Stimulated activated CD4-positive, alpha-beta T cell treated with anti-CD3 and anti-CD28 coated beads, Interleukin-2, amount 100 ng/mL, for 48 hours (primary cell): ENCODE results near the gene SPPL2C.

ENCODE experiments used
- DNase-seq, 2 donors: peaks; one replicate each; pipeline ENCODE4 v3.0.0-alpha.2; 2020

The SPPL2C gene

DNA sequence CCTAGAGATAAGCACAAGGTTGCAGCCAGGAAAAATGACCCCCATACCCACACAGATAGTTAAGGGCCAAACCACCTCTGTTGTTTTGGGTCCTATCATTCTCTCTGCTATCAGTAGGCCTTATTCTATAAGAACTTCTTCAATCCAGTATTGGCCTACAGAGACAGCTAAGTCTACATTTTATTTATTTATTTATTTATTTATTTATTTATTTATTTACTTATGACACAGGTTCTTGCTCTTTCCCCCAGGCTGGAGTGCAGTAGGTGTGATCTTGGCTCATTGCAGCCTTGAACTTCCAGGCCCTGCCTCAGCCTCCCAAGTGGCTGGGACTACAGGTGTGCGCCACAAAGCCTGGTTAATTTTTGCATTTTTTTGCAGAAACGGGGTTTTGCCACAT, 42.2 kb downstream of the SPPL2C start:
- no peak for DNase-seq

DNA sequence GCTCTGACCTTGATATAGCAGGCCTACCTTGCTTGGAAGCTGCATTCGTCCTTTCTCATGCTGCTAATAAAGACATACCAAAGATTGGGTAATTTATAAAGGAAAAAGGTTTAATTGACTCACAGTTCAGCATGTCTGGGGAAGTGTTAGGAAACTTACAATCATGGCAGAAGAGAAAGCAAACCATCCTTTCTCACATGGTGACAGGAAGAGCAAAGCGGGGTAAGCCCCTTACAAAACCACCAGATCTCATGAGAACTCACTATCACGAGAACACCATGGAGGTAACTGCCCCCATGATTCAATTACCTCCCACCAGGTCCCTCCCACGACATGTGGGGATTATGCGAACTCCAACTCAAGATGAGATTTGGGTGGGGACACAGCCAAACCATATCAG, 43.7 kb downstream of the SPPL2C start:
- DNase-seq, result no peak

DNA sequence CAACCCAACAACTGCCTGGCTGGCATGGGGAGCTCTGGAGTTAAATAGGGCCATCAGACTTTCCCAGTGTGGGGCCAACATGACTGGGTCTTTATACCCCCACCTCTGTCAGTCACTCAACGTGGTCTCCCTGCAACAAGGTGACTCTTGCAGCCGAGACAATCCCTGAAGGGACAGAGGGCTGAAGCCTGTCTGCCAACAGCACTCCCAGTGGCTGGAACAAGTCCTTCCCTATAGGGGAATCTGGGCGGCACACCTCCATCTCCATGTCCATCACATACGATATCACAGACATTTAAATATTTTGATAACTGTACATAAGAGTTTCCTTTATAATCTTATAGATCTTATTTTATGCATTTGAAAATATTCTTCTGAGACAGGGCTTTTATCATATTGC, 44.9 kb downstream of the SPPL2C start:
- no peak for DNase-seq

DNA sequence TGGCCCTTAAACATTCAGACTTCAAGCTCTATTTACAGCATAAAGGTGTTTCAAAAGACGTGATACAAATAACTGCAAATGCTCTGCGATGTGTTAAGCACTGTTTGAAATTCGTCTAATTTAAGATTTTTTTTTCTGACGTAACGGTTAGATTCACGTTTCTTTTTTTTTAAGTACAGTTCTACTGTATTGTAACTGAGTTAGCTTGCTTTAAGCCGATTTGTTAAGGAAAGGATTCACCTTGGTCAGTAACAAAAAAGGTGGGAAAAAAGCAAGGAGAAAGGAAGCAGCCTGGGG, 49.0 kb downstream of the SPPL2C start:
- DNase-seq, result no peak

DNA sequence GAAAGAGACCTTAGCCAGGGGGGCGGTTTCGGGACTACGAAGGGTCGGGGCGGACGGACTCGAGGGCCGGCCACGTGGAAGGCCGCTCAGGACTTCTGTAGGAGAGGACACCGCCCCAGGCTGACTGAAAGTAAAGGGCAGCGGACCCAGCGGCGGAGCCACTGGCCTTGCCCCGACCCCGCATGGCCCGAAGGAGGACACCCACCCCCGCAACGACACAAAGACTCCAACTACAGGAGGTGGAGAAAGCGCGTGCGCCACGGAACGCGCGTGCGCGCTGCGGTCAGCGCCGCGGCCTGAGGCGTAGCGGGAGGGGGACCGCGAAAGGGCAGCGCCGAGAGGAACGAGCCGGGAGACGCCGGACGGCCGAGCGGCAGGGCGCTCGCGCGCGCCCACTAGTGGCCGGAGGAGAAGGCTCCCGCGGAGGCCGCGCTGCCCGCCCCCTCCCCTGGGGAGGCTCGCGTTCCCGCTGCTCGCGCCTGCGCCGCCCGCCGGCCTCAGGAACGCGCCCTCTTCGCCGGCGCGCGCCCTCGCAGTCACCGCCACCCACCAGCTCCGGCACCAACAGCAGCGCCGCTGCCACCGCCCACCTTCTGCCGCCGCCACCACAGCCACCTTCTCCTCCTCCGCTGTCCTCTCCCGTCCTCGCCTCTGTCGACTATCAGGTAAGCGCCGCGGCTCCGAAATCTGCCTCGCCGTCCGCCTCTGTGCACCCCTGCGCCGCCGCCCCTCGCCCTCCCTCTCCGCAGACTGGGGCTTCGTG, 49.5 kb downstream of the SPPL2C start, which contains the start of gene MAPT:
Gene MAPT (plus strand): TSS at position 533 of the 763 bp plus-strand sequence. CDS start 67,784 bp downstream, outside the sequence.
- peak; percentile 74 to 82 for DNase-seq

DNA sequence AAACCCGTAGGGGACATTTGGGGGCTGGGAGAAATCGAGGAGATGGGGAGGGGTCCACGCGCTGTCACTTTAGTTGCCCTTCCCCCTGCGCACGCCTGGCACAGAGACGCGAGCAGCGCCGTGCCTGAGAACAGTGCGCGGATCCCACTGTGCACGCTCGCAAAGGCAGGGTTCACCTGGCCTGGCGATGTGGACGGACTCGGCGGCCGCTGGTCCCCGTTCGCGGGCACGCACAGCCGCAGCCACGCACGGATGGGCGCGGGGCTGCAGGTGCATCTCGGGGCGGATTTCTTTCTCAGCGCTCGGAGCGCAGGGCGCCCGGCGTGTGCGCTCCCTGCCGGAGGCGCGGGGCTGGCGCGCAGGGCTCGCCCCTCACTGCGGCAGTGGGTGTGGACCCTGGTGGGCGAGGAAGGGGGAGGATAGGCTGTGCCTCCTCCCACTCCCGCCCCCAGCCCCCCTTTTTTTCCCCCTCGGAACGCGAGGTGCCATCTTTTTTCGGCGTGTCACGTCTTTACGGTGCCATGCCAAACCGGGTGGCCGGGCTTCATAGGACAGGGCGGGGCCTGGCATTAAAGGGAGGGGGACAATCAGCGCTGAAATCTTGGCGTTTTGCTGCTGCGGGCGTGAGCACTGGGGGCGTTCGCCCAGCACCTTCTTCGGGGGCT, 50.8 kb downstream of the SPPL2C start:
- no peak for DNase-seq

DNA sequence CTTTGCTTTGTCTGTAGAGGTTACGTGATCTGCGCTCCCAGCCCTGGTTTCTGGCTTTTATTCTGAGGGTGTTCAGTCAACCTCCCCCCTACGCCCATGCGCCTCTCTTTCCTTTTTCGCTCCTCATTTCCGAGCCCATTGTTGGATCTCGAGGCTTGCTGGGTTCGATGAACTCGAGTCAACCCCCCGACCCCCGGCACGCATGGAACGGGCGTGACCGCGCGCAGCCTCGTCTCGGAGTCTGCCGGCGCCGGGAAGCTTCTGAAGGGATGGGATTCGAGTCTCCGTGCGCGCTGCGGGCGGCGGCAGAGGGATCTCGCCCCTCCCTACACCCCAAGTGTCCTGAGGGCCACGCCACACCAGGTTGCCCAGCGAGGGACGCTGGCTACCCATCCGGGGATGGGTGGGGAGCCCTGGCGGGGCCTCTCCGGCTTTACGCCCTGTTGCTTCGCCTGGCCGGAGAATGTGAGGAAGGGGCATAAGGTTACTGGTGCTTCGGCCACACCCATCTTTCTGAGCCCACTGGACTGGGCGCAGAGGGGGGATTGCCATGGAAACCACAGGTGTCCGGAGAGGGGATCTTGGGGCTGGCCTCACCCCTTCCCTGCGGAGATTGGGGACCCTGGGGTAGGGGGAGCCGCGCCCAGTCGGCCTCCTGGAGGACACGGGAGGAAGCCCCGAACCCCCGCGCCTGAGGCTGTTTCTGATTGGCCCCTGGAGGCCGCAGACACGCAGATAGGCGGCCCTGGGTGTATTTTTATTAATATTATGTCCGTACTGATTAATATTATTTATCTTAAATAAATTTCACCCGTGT, 51.5 kb downstream of the SPPL2C start:
- DNase-seq, result no peak
